CD4-positive, alpha-beta T cell treated with Interleukin-15 for 1 hour (primary cell): ENCODE data around the gene UBTD2.
"Not testable (repeated sequence)": the region's sequence is repeated elsewhere in the genome, so short reads cannot be mapped to it uniquely, and the experiment has no call there.

Experiments used
- DNase-seq: peaks from one replicate; pipeline ENCODE4 v3.0.0-alpha.2; 2020

UBTD2 gene

GRCh38 chr5:172283020-172283861 is at the start of gene UBTD2:
UBTD2 (minus strand) TSS chr5:172283764; CDS start chr5:172283665, 99 bp downstream.
- peak; percentile 65 for DNase-seq

DNA sequence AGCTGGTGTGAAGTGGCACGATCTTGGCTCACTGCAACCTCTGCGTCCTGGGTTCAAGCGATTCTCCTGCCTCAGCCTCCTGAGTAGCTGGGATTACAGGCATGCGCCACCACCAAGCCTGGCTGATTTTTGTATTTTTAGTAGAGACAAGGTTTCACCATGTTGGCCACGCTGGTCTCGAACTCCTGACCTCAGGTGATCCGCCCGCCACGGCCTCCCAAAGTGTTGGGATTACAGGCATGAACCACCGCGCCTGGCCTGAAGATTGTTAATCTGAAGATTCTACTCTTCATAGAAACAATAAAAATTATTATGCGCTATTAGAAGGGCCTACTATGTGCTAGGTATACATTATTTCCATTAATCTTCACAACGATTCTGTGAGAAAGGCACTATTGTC is 43.3 kb upstream of the UBTD2 start:
- DNase-seq: not testable (repeated sequence)

- no peak for DNase-seq
These were observed 41.9 kb upstream of the UBTD2 start for GRCh38 chr5:172325452-172325851.

- no peak for DNase-seq
These were observed 38.7 kb upstream of the UBTD2 start for GRCh38 chr5:172322028-172322965.

DNA sequence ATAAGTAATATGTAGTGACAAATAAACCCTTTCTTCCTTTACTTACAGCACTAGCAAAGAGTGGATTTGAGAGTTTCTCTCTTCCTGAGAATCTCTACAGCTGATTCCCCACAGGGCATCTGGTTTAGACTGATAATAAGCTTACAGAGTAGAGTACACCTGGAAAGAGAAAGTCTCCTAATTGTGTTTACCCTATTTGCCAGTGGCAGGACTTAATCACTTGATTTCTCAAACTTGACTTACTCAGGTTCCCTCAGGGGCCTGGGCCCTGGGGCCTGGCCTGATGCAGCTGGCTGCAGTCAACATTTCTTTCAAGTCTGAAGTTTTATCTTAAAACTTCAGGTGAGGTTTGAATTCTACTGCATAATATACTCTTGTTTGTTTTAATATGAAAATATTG is 38.0 kb upstream of the UBTD2 start:
- no peak for DNase-seq

DNA sequence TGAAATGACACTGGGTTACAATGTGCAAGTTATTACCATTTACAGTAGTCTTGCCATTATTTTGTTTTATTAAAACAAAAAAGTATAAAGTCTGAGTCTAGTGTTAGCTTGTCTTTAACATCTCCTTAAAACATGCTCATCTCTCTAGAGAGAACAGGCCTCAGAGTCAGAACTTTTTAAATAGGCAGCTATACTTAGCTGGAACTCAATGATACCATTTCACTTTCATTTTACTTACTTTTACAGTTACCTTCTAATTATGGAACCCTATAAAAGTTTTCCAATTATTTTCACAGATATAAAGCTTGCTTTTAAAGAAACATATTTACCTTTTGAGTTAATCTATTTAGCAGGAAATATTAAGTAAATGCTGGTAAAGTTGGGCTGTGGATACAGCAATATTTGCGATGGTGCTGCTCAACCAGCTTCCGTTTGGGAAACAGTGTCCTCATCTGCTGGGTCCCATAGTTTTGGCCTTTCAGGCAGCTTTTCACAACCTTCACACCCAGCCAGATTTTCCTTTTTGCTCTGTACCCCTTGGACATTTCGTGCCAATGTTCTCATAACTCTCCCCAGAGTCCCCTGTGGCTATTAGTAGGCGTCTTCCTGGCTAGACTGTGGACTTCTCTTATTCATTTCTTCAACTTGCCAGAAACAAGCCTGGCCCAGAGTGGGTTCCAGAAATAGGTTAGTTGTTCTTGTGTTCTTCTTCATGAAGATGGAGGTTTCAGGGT is 36.3 kb upstream of the UBTD2 start:
- DNase-seq: no peak

GRCh38 chr5:172315587-172316493 is 32.3 kb upstream of the UBTD2 start:
- no peak for DNase-seq

DNA sequence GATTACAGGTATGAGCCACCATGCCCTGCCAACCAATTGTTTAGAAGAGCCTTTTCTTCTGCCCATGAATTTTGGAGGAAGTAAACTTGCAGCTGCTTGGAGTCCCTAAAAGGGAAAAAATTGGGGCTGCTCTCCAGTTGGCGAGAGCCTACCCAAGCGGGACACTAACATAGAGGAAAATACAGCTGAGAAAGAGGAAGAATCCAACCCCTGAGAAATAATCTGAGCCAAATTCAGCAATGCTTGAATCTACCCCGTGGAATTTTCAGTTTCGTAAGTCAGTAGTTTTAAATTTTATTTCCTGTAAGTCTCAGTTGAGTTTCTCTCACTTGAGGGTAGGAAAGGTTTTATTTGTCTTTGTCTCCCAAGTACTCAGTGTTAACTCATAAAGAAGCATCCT is 30.4 kb upstream of the UBTD2 start:
- DNase-seq: no peak

DNA sequence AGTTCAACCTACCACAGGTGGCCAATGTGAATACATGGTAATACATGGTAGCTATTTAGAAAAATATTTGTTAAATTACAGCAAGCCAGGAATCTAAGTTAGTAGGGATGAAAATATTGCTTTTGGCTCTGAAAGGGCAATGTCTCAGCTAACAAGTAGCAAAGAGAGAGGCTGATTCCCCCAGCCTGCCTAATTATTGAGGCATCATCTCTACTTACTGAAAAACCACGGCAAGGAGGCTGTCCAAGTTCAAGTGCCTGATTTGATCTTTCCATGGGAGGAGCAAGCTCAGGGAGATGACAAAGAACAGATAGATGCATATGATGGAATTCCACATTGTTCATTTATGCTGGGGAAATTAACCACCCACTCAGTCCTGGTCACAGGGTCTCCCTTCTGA is 28.7 kb upstream of the UBTD2 start:
- DNase-seq: no peak

- no peak for DNase-seq
These were observed 28.0 kb upstream of the UBTD2 start for GRCh38 chr5:172311605-172312004.

- no peak for DNase-seq
These were observed 27.5 kb upstream of the UBTD2 start for GRCh38 chr5:172311026-172311425.

GRCh38 chr5:172305380-172305779 is 21.8 kb upstream of the UBTD2 start:
- DNase-seq: no peak

GRCh38 chr5:172303572-172304335 is 20.2 kb upstream of the UBTD2 start:
- no peak for DNase-seq

- no peak for DNase-seq
These were observed 19.6 kb upstream of the UBTD2 start for GRCh38 chr5:172303162-172303561.

DNA sequence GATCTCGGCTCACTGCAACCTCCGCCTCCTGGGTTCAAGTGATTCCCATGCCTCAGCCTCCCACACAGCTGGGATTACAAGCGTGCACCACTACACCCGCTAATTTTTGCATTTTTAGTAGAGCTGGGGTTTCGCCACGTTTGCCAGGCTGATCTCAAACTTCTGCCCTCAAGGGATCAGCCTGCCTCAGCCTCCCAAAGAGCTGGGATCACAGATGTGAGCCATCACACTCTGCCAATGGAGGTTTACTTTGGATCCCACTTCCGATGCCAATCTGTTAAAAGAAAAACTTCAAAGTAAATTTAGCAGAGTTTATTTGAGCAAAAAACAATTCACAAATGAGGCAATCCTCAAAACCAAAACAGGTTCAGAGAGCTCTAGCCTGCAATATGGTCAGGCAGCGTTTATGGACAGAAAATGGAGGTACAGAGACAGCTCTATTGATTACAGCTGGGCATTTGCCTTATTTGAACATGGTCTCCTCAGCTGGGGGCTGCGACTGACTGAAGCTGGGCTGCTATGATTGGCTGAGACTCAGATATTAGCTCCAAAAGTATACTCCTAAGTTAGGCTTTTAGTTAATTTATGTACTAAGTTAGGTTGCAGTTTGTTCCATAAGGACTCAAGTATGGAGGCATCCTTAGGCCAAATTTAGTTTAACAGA is 18.6 kb upstream of the UBTD2 start:
- no peak for DNase-seq

DNA sequence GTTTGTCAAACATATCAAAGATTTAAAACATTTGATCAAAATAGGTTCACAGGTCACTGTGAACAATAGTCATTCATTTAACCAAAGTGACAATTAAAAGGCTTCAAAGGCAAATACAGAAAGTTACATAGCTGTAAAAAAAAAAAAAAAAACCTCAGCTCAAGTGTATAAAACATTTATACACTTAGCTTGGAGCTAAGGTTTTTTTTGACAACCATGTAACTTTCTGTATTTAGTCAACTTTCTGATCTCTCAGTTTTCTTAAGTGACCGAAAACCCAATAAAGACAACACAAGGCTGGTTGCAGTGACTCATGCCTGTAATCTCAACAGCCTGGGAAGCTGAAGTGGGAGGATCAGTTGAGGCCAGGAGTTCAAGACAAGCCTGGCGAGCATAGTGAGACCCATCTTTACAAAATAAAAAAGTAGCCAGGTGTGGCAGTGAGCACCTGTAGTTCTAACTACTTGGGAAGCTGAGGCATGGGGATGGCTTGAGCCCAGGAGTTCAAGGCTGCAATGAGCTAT is 16.4 kb upstream of the UBTD2 start:
- DNase-seq: no peak

- no peak for DNase-seq
These were observed 11.3 kb upstream of the UBTD2 start for GRCh38 chr5:172294831-172295230.

- no peak for DNase-seq
These were observed 10.3 kb upstream of the UBTD2 start for GRCh38 chr5:172293745-172294342.

GRCh38 chr5:172293054-172293744 is 9.6 kb upstream of the UBTD2 start:
- peak; percentile 62 for DNase-seq
